K562 (cell line): ENCODE results near the gene ZNF500. TPM values are rescaled to one million over a fixed set of nuclear protein-coding genes. Genes with fewer than 3 reads are reported as not detected.

Experiments
- DPF2 ChIP-seq: fragments of 450-650 bp; IDR thresholded peaks from 2 replicates; pipeline ENCODE4 v1.6.1; 2016
- HDAC2 ChIP-seq: fragments of 450-650 bp; IDR thresholded peaks from 2 replicates; pipeline ENCODE4 v1.6.1; 2016; ENCODE audit warnings: mild to moderate bottlenecking
- PTRF ChIP-seq: fragments of 450-650 bp; IDR thresholded peaks from 2 replicates; pipeline ENCODE4 v1.6.1; 2016; ENCODE audit warnings: mild to moderate bottlenecking, missing genetic modification characterization, missing compliant biosample characterization
- TCF3 ChIP-seq: sonication (generic); formaldehyde crosslinking; IDR thresholded peaks from 2 replicates; pipeline ENCODE4 v1.4.0; 2020; ENCODE audit warnings: mild to moderate bottlenecking, missing genetic modification reagents
- TFAP4 ChIP-seq: sonication (generic); formaldehyde crosslinking; IDR thresholded peaks from 2 replicates; pipeline ENCODE4 v1.8.0; 2022; ENCODE audit warnings: missing genetic modification reagents, mild to moderate bottlenecking, moderate library complexity, borderline replicate concordance
- TFE3 ChIP-seq: fragments of 450-650 bp; formaldehyde crosslinking; IDR thresholded peaks from 2 replicates; pipeline ENCODE4 v1.4.0; 2020; ENCODE audit warnings: mild to moderate bottlenecking, mixed read lengths
- ZBTB33 ChIP-seq: sonication (generic); formaldehyde crosslinking; IDR thresholded peaks from 2 replicates; pipeline ENCODE4 v1.8.1; 2023; ENCODE audit warnings: mild to moderate bottlenecking, missing genetic modification reagents
- ZC3H11A ChIP-seq: IDR thresholded peaks from 2 replicates; pipeline ENCODE4 v1.6.1; 2012; ENCODE audit warnings: low read depth, low read length, improper control_type of control experiment
- ZNF232 ChIP-seq: sonication (generic); formaldehyde crosslinking; IDR thresholded peaks from 2 replicates; pipeline ENCODE4 v1.8.0; 2022; ENCODE audit warnings: mild to moderate bottlenecking, missing genetic modification reagents
- ZNF407 ChIP-seq: fragments of 450-650 bp; IDR thresholded peaks from 2 replicates; pipeline ENCODE4 v1.6.1; 2016; ENCODE audit warnings: low read depth
- ZNF449 ChIP-seq: fragments of 250-450 bp; sonication (Bioruptor Pico); IDR thresholded peaks from 2 replicates; pipeline ENCODE4 v1.8.0; 2022; ENCODE audit warnings: moderate library complexity, mild to moderate bottlenecking, inconsistent platforms
- ZNF76 ChIP-seq: fragments of 250-450 bp; sonication (Bioruptor Pico); IDR thresholded peaks from 2 replicates; pipeline ENCODE4 v1.4.0; 2020; ENCODE audit warnings: mild to moderate bottlenecking, moderate library complexity, borderline replicate concordance
- polyA plus RNA-seq, 8 experiments: library from polyadenylated mRNA; depleted of rRNA in 4 of 8; stranded (reverse) in 5 of 8; unstranded in 3 of 8; fragments of >200 nt; fragmentation: Nextera tagmentation in 2 of 8; fragmentation: Illumina TruSeq in 1 of 8; extraction: Ambion mirVana in 2 of 8; extraction: Trizol in 1 of 8; gene quantifications; 2 replicates each; pipeline versions ENCODE4 v1.2.1 to v1.2.3, GENCODE V29; 2011 to 2014; ENCODE audit warnings: inconsistent platforms in 1 of 8, missing spikeins in 1 of 8
- total RNA-seq, 7 experiments: library from RNA; depleted of rRNA in 6 of 7; stranded (reverse); fragments of >200 nt in 6 of 7; fragmentation: Illumina TruSeq in 2 of 7; extraction: Trizol in 2 of 7; gene quantifications; 2 replicates each; pipeline versions ENCODE4 v1.2.1 to v1.2.3, GENCODE V29; 2011 to 2021; ENCODE audit warnings: low replicate concordance in 1 of 7

ZNF500 gene
- total and polyA plus RNA-seq, 9 of the 15 experiments (the other 6 are each of a cell fraction or from before 2014, with no cell fraction given) = 0.80 to 20.8 (median 5.3) TPM

- TF ChIP-seq ZNF407 = no peak
- TF ChIP-seq ZC3H11A = no peak
- TF ChIP-seq ZBTB33 (CRISPR knock-in tag) = no peak
- TF ChIP-seq TFAP4 = peak; percentile 17; the same call in 1 of the 2 replicates
- no peak for TF ChIP-seq ZNF449 (CRISPR knock-in tag)
- TF ChIP-seq TCF3 (CRISPR knock-in tag) = no peak
- no peak for TF ChIP-seq TFE3
- no peak for TF ChIP-seq ZNF232
- TF ChIP-seq PTRF (tag) = no peak
- TF ChIP-seq ZNF76 (CRISPR knock-in tag) = no peak
- 0 out of 2 replicates have a peak, but pooled peaks have one; percentile 6 for TF ChIP-seq HDAC2
- TF ChIP-seq DPF2 = no peak
Observed at GRCh38 chr16:4734730-4735535, 32.0 kb downstream of the ZNF500 start (continued).
